ENCODE measurements around the gene MTMR12. TPM values are rescaled to one million over a fixed set of nuclear protein-coding genes. Genes with fewer than 3 reads are reported as not detected.

Gene MTMR12
- total and polyA plus RNA-seq, 2 donors (not counting 3 experiments of a cell fraction or from before 2014, with no cell fraction given) = 18.2 to 38.6 TPM

GRCh38 chr5:32283061-32283460 lies 29.7 kb downstream of the MTMR12 start:
- dilution Hi-C loops (cut with MboI; ENCODE audit: extremely low pct_ligation_motif_present, low sequenced_read_pairs) (no loop called here), intact Hi-C loops (cut with micrococcal nuclease) (no loop called here)
- no peak overlapping the region for H3K9ac ChIP-seq (replicated peaks; ENCODE audit: extremely low read depth, insufficient read depth, low read length)
- peaks cover 51% of the 10 kb centered on the region for H3K79me2 ChIP-seq (ENCODE audit: control insufficient read depth, insufficient read depth, low read length)
- H4K20me1 ChIP-seq (replicated peaks; ENCODE audit: control insufficient read depth, extremely low read depth, insufficient read depth, low read length) = peaks cover 2% of the 10 kb centered on the region
- POLR2A ChIA-PET = no interaction called here
- H3K4me1 ChIP-seq (ENCODE audit: control insufficient read depth, extremely low read depth, insufficient read depth, low read length) = peaks cover 14% of the 10 kb centered on the region
- no peaks in the 10 kb centered on the region for H3K36me3 ChIP-seq (ENCODE audit: control insufficient read depth in 2 of 2, extremely low read depth in 1 of 2, insufficient read depth in 2 of 2, low read length in 2 of 2)
- no peak for DNase-seq (ENCODE audit: low read depth, low spot score)
- no peak overlapping the region for H2AFZ ChIP-seq (ENCODE audit: low read depth, low read length)
- no peak overlapping the region for H3K27ac ChIP-seq (ENCODE audit: insufficient read depth, low read depth, low read length)
- no peak for TF ChIP-seq JUN (IDR thresholded peaks at IDR 0.05; ENCODE audit: borderline replicate concordance, insufficient read depth, insufficient read length, low read depth)
- no peak for TF ChIP-seq MYC (IDR thresholded peaks at IDR 0.05; ENCODE audit: low read depth, low read length)
- TF ChIP-seq FOS (IDR thresholded peaks at IDR 0.05; ENCODE audit: borderline replicate concordance, insufficient read depth, low read length) = no peak
- TF ChIP-seq POLR2A (IDR thresholded peaks at IDR 0.05; ENCODE audit: low read depth, low read length) = no peak
- no peak for TF ChIP-seq MAX (IDR thresholded peaks at IDR 0.05; ENCODE audit: insufficient read depth, insufficient read length)
- TF ChIP-seq GATA2 (IDR thresholded peaks at IDR 0.05; ENCODE audit: insufficient read depth, insufficient read length, low read depth, low read length) = no peak
- TF ChIP-seq CTCF (IDR thresholded peaks at IDR 0.05; ENCODE audit: extremely low read depth in 1 of 2, insufficient read depth in 1 of 2, low read depth in 1 of 2, low read length in 2 of 2) = no peak
- TF ChIP-seq POLR2AphosphoS5 (IDR thresholded peaks at IDR 0.05; ENCODE audit: insufficient read depth, low read depth, low read length) = no peak
- no peak for TF ChIP-seq EZH2 (IDR thresholded peaks at IDR 0.05; ENCODE audit: borderline replicate concordance, low read depth, low read length, severe bottlenecking)
- no peak overlapping the region for H3K4me2 ChIP-seq (ENCODE audit: insufficient read depth, low read length)
- no peaks in the 10 kb centered on the region for H3K9me3 ChIP-seq (replicated peaks; ENCODE audit: control insufficient read depth, insufficient read depth, low read length)
- BruUV-seq (replicated peaks) = no TSS peak
- no peak overlapping the region for H3K4me3 ChIP-seq (replicated peaks in 1 of 3; ENCODE audit: insufficient read depth in 1 of 3, low read depth in 1 of 3, low read length in 3 of 3)
- H3K27me3 ChIP-seq (ENCODE audit: control insufficient read depth in 2 of 2, insufficient read depth in 2 of 2, low read length in 2 of 2) = no peaks in the 10 kb centered on the region
- CTCF ChIA-PET = no interaction called here
- no peaks in the 10 kb centered on the region for H3K9me1 ChIP-seq (replicated peaks; ENCODE audit: control insufficient read depth, extremely low read depth, insufficient read depth, low read length)
- no peak for FAIRE-seq
